Tibial nerve (tissue), 4 donors: ENCODE results near the gene TRIP6.

ENCODE experiments used
- CTCF ChIP-seq, 5 experiments: fragments of 200-600 bp in 3 of 5; fragments of 450-650 bp in 2 of 5; sonication (generic) in 3 of 5; IDR thresholded peaks; one replicate each; pipeline ENCODE4 v1.5.1; 2016 to 2019; ENCODE audit warnings: antibody characterized with exemption in 5 of 5, mild to moderate bottlenecking in 3 of 5, moderate library complexity in 2 of 5
- EP300 ChIP-seq, 2 donors: sonication (generic); formaldehyde crosslinking; IDR thresholded peaks; one replicate each; pipeline ENCODE4 v1.6.1; 2017; ENCODE audit warnings: antibody characterized with exemption in 2 of 2, mild to moderate bottlenecking in 1 of 2
- POLR2A ChIP-seq, 2 donors: fragments of 450-650 bp; IDR thresholded peaks; one replicate each; pipeline ENCODE4 v1.6.1; 2017; ENCODE audit warnings: antibody characterized with exemption in 2 of 2, mild to moderate bottlenecking in 2 of 2, moderate library complexity in 2 of 2

GRCh38 chr7:100902638-100903037 is 35.5 kb downstream of the TRIP6 start:
- TF ChIP-seq CTCF (IDR thresholded peaks at IDR 0.05) (no peak), POLR2A (IDR thresholded peaks at IDR 0.05) (no peak), EP300 (IDR thresholded peaks at IDR 0.05) (no peak)
